Lung microvascular endothelial cell (primary cell): ENCODE data around the gene RANBP3. TPM values are rescaled to one million over a fixed set of nuclear protein-coding genes. Genes with fewer than 3 reads are reported as not detected.

Experiments used
- DNase-seq, 2 donors: peaks; one replicate each; pipeline versions ENCODE4 v3.0.0 to v3.0.0-alpha.2; 2010; ENCODE audit warnings: low read depth in 2 of 2
- total RNA-seq: library from RNA; depleted of rRNA; stranded (reverse); fragments of >200 nt; gene quantifications from 2 replicates; pipeline ENCODE4 v1.2.1, GENCODE V29; 2014

RANBP3 gene
- total RNA-seq, 1 donor from 2014 or later = 25.4 TPM

- DNase-seq = peak; percentile 100
These were observed 73.4 kb downstream of the RANBP3 start, which contains the start of gene VMAC for GRCh38 chr19:5904352-5905113. Gene VMAC (plus strand): TSS chr19:5904872. CDS start chr19:5904891, 19 bp downstream.

- DNase-seq = peak; percentile 97 to 99
These were observed 74.2 kb downstream of the RANBP3 start, which contains the start of gene NDUFA11 for GRCh38 chr19:5903624-5904351. Gene NDUFA11 (minus strand): TSS chr19:5903790. CDS start chr19:5903708, 82 bp downstream.

GRCh38 chr19:5903056-5903623, 74.8 kb downstream of the RANBP3 start:
- DNase-seq = peak; percentile 24 to 36

GRCh38 chr19:5900976-5901375, 77.0 kb downstream of the RANBP3 start:
- no peak for DNase-seq

- DNase-seq = no peak
These were observed 78.0 kb downstream of the RANBP3 start for GRCh38 chr19:5899728-5900526.

- no peak for DNase-seq
These were observed 80.6 kb downstream of the RANBP3 start for GRCh38 chr19:5897189-5897969.

DNA sequence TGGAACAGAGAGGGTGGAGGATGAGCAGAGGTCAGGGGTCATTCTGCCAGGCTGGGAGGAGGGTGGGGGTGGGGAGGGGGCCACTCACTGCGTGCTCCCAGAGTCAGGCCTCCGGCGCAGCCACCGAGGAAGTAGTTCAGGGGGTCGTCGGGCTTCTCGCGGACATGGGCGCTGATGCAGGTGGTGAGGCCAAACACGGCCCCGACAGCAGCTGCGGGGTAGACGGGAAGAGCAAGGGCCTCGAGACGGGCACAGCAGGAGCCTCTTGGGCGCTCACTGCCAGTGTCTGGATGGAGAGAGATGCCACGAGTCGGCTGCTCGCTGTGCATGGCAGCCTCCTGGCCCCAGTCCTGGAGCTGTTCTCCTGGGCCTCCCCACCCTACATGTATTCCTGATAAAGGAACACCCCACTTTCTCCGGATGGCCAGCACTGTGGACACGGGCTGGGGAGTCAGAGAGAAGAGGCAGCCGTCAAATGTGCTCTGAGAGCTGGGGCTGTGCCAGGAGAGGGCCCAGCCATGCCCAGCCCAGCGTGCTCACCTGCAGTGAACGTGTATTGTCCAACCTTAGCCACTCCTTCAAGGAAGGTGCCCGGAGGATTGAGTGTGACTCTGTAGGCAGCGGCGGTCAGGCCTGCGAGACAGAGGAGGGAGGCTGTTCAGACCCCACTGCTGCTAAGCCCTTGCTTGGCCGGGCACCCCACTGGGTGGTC, 81.4 kb downstream of the RANBP3 start:
- DNase-seq = no peak

- DNase-seq = no peak
These were observed 82.0 kb downstream of the RANBP3 start for GRCh38 chr19:5895890-5896289.

- DNase-seq = no peak
These were observed 82.5 kb downstream of the RANBP3 start for GRCh38 chr19:5895409-5895808.

DNA sequence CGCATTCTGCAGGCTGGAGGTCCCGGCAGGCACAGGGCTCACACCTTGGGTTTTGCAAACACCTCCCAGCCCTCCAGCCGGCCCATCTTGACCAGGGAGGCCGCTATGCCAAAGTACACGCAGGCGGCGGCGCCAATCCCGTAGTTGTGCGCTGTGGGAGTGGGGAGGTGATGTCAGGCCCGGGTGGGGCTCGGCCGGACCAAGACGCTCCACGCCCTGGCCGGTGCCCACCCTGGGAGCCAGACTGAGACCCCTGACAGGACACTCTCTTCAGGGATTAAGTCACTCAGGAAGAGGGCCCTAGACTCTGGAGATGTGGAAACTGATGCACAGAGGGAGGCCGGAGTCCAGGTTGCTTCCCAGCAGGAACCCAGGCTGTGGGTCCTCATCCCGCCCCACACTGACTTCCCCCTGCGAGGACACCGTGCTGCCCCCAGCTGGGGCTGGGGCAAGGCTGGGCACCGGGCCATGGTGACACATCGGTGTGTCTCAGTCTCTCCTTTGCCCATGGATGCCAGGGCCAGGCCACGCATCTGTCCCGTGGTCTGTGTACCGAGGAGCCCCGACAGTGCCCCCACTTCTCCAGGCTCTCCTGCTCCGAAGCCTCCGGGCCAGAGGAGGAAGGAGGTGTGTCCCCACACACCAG, 83.1 kb downstream of the RANBP3 start:
- DNase-seq = no peak

DNA sequence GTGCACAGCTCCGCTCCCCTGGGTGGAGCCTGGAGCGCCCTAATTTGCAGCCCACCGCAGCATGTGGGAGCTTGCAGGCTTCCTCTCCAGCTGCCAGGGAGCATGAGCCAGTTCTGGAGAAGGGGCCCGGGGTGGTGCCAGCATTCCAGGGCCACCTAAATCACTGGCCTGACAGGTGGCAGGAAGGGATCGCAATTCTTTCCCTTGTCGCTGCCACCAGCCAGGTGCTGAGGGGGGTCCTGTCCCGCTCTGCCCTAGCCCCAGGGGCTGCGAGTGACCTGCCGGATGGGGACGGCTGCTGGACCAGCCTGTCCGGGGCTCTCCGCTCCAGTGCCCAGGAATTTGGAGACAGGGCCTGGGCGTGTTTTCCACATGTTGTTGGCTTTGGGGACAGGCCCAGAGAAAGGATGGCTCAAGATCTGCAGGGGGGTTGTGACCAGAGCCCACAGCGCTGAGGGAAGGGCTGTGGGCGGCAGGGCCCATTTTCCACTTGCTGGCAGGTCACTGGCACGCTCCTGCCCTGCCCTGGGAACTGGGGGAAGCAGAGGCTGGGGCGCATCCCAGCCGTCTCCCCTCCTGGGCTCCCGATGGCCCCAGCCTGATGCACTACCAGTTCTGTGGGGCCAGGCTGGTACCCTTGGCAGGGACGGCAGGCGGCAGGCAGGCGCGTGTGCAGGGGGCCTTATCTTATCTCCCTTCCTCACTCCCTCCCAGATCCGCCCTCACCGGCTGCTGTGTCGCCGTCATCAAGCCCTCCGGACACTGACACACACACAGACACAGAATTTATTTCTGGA, 83.8 kb downstream of the RANBP3 start:
- DNase-seq = peak in 1 of 2 donors; percentile 64

DNA sequence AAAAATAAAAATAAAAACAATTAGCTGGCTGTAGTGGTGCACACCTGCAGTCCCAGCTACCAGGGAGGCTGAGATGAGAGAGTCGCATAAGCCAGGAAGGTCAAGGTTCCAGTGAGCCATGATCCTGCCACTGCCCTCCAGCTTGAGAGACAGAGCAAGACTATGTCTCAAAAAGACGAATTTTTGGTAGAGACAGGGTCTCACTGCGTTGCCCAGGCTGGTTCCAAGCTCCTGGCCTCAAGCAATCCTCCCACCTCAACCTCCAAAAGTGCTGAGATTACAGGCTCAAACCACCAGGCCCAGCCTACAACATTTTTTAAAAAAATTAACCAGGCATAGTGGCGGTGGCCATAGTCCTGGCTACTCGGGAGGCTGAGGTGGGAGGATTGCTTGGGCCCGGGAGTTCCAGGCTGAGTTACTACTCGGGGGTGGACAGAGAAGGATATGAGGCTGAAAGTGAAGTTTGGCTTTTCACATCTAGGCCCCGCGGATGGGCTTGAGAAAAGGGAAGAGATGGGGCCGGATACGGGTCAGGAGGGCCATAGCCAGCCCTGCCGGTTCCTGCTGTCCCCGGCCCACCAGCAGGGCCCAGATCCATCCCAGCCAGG, 84.5 kb downstream of the RANBP3 start:
- no peak for DNase-seq

GRCh38 chr19:5892772-5893275, 85.1 kb downstream of the RANBP3 start:
- DNase-seq = no peak

GRCh38 chr19:5891938-5892771, 85.8 kb downstream of the RANBP3 start:
- DNase-seq = peak; percentile 41 to 72

- no peak for DNase-seq
These were observed 86.4 kb downstream of the RANBP3 start for GRCh38 chr19:5891572-5891937.

DNA sequence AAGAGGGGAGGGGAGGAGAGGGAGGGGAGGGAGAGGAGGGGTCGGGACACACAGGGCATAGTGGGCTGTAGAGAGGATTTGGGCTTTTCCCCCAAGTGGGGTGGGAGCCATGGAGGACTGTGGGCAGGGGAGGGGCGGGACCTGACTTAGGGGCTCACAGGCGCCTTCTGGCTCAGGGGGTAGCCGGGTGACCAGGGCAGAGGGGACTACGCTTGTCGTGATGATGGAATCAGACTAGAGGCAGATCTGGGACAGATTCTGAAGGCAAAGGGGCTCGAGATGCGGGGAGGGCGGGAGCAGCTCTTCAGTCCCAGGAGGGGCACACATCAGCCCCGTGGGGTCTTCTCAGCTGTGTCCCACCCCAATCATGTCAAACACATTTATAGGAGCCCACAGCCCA, 87.8 kb downstream of the RANBP3 start:
- DNase-seq = no peak

DNA sequence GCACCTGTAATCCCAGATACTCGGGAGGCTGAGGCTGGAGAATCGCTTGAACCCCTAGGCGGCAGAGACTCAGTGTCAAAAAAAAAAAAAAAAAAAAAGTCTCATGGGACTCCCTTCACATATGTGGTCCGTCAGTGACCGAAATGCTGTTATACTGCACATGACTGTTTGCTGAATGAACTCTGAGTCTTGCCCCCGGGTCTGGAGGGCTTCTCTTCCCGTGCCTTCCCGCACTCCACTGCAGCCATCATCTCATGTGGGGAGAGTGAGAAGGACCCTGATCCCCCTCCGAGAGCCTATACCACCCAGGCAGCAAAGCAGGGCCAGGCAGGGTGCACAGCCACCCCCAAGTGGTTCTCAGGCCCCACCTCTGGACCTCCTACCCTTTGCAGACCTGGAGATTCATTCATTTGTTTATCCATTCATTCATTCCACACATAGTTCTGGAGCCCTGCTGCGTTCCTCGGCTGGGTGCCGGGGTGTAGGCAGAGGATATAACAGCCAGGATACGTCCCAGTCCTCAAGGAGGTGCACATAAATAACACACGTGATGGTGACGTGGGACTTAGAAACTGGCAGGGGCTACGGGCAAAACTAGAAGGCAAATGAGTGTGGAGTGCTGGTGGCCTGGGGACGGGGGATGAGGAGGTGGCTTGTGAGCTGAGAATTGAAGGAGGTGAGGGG, 88.5 kb downstream of the RANBP3 start:
- DNase-seq = no peak
